ENCODE measurements around the gene BTBD16. TPM values are rescaled to one million over a fixed set of nuclear protein-coding genes. Genes with fewer than 3 reads are reported as not detected.

Gene BTBD16
- polyA plus RNA-seq, 3 donors, result not detected

DNA sequence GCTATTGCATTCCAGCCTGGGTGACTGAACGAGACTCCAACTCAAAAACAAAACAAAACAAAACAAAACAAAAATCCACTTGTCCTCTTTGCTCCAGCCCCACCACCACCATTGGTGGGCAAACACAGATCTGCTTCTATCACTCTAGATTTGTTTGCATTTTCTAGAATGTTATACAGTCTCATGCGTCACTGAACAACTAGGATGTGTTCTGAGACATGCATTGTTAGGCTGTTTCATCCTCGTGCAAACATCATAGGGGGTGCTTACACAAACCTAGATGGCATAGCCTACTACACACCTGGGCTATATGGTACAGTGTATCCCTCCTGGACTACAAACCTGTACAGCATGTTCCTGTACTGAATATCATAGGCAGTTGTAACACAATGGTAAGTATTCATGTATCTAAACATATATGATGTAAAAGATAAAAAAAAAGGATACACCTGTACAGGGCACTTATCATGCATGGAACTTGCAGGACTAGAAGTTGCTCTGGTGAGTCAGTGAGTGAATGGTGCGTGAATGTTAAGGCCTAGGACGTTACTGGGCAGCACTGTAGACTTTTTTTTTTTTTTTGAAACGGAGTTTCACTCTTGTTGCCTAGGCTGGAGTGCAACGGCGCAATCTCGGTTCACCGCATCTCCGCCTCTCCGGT is 45.3 kb downstream of the BTBD16 start:
- H3K9me3 Mint-ChIP-seq, result peaks cover 0 to 11% (median 4%) of the 10 kb centered on the region in 7 donors
- TF ChIP-seq, protein P1, sequence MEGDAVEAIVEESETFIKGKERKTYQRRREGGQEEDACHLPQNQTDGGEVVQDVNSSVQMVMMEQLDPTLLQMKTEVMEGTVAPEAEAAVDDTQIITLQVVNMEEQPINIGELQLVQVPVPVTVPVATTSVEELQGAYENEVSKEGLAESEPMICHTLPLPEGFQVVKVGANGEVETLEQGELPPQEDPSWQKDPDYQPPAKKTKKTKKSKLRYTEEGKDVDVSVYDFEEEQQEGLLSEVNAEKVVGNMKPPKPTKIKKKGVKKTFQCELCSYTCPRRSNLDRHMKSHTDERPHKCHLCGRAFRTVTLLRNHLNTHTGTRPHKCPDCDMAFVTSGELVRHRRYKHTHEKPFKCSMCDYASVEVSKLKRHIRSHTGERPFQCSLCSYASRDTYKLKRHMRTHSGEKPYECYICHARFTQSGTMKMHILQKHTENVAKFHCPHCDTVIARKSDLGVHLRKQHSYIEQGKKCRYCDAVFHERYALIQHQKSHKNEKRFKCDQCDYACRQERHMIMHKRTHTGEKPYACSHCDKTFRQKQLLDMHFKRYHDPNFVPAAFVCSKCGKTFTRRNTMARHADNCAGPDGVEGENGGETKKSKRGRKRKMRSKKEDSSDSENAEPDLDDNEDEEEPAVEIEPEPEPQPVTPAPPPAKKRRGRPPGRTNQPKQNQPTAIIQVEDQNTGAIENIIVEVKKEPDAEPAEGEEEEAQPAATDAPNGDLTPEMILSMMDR (IDR thresholded peaks at IDR 0.05), result no peak
- H3K4me1 Mint-ChIP-seq, result no peaks in the 10 kb centered on the region
- no peak overlapping the region for H3K27ac Mint-ChIP-seq
- no peaks in the 10 kb centered on the region for H3K4me1 ChIP-seq (ENCODE audit: control insufficient read depth in 1 of 2, insufficient read depth in 2 of 2, low read length in 2 of 2)
- intact Hi-C loops (cut with micrococcal nuclease), result no loop called here
- no peaks in the 10 kb centered on the region for H3K79me2 ChIP-seq (ENCODE audit: insufficient read depth, low read length)
- H3K27ac ChIP-seq (ENCODE audit: low read depth in 1 of 2, low read length in 2 of 2), result no peak overlapping the region
- H3K9me3 ChIP-seq (replicated peaks in 1 of 2; ENCODE audit: control insufficient read depth in 1 of 2, insufficient read depth in 1 of 2, low read length in 2 of 2), result no peaks in the 10 kb centered on the region
- no peak overlapping the region for H3K9ac ChIP-seq (ENCODE audit: insufficient read depth, low read length, poor library complexity, severe bottlenecking)
- no peak overlapping the region for H3K4me2 ChIP-seq (replicated peaks; ENCODE audit: extremely low read depth, low read length, poor library complexity, severe bottlenecking)
- H3K27me3 ChIP-seq (ENCODE audit: control insufficient read depth in 2 of 2, insufficient read depth in 2 of 2, low read length in 2 of 2), result no peaks in the 10 kb centered on the region
- peaks cover 2 to 9% (median 8%) of the 10 kb centered on the region in 3 donors for H3K27me3 Mint-ChIP-seq (ENCODE audit: low read depth in 3 of 3)
- no peak for DNase-seq
- no peaks in the 10 kb centered on the region for H4K20me1 ChIP-seq (ENCODE audit: insufficient read depth, low read length)
- H3K4me3 ChIP-seq (replicated peaks in 1 of 3; ENCODE audit: low read depth in 2 of 3, low read length in 3 of 3), result no peak overlapping the region
- 98% methylated on average over 8 of the region's 12 CpGs for WGBS (ENCODE audit: insufficient coverage)
- H2AFZ ChIP-seq (ENCODE audit: insufficient read depth, low read depth, low read length, poor library complexity, severe bottlenecking), result no peak overlapping the region
- no peaks in the 10 kb centered on the region for H3K36me3 ChIP-seq (replicated peaks in 1 of 2; ENCODE audit: control insufficient read depth in 1 of 2, insufficient read depth in 2 of 2, low read length in 2 of 2)
- no peak overlapping the region for H3K4me3 Mint-ChIP-seq
- H3K36me3 Mint-ChIP-seq, result no peaks in the 10 kb centered on the region

DNA sequence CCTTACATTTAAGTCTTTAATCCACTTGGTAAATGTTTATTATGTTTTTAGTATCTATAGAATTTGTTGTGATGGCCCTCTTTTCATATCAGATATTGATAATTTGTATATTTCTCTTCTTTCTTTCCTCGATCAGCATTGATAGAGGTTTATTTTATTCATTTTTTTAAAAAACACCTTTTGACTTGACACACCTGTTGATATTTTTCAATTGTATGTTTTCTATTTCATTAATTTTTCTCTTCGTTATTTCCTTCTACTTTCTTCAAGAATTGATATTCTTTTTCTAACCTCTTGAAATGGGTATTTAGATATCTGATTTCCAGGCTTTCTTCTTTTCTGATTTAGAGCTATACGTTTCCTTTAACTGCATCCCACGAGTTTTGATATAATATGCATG is 50.9 kb downstream of the BTBD16 start:
- WGBS (ENCODE audit: insufficient coverage), result no CpG with 5 or more reads among the region's 4 CpGs

More for the DNA sequence above, 50.9 kb downstream of the BTBD16 start:
- H3K4me3 Mint-ChIP-seq, result no peak overlapping the region
- DNase-seq, result no peak
- H3K27ac ChIP-seq (ENCODE audit: low read depth in 1 of 2, low read length in 2 of 2), result no peak overlapping the region
- no peak overlapping the region for H3K4me2 ChIP-seq (replicated peaks; ENCODE audit: extremely low read depth, low read length, poor library complexity, severe bottlenecking)
- H3K36me3 Mint-ChIP-seq, result no peaks in the 10 kb centered on the region
- TF ChIP-seq, protein P1 (IDR thresholded peaks at IDR 0.05), result no peak
- H3K27ac Mint-ChIP-seq, result no peak overlapping the region
- no peak overlapping the region for H2AFZ ChIP-seq (ENCODE audit: insufficient read depth, low read depth, low read length, poor library complexity, severe bottlenecking)
- H3K4me3 ChIP-seq (replicated peaks in 1 of 3; ENCODE audit: low read depth in 2 of 3, low read length in 3 of 3), result no peak overlapping the region
- H3K9me3 Mint-ChIP-seq, result peaks cover 2 to 18% (median 11%) of the 10 kb centered on the region in 7 donors
- no peaks in the 10 kb centered on the region for H3K27me3 ChIP-seq (ENCODE audit: control insufficient read depth in 2 of 2, insufficient read depth in 2 of 2, low read length in 2 of 2)
- intact Hi-C loops (cut with micrococcal nuclease), result no loop called here
- peaks cover 4 to 16% (median 7%) of the 10 kb centered on the region in 3 donors for H3K27me3 Mint-ChIP-seq (ENCODE audit: low read depth in 3 of 3)
- no peaks in the 10 kb centered on the region for H3K36me3 ChIP-seq (replicated peaks in 1 of 2; ENCODE audit: control insufficient read depth in 1 of 2, insufficient read depth in 2 of 2, low read length in 2 of 2)
- H3K4me1 Mint-ChIP-seq, result no peaks in the 10 kb centered on the region
- no peaks in the 10 kb centered on the region for H4K20me1 ChIP-seq (ENCODE audit: insufficient read depth, low read length)
- H3K9me3 ChIP-seq (replicated peaks in 1 of 2; ENCODE audit: control insufficient read depth in 1 of 2, insufficient read depth in 1 of 2, low read length in 2 of 2), result no peaks in the 10 kb centered on the region
- H3K9ac ChIP-seq (ENCODE audit: insufficient read depth, low read length, poor library complexity, severe bottlenecking), result no peak overlapping the region
- H3K4me1 ChIP-seq (ENCODE audit: control insufficient read depth in 1 of 2, insufficient read depth in 2 of 2, low read length in 2 of 2), result no peaks in the 10 kb centered on the region
- no peaks in the 10 kb centered on the region for H3K79me2 ChIP-seq (ENCODE audit: insufficient read depth, low read length)
